ENCODE measurements around the gene TEKTIP1. TPM values are rescaled to one million over a fixed set of nuclear protein-coding genes. Genes with fewer than 3 reads are reported as not detected.

TEKTIP1 gene
- total RNA-seq, 2 donors from 2014 or later, result 0.41 to 5.3 TPM

GRCh38 chr19:3544058-3544376, 5.0 kb downstream of the TEKTIP1 start:
- no peak for DNase-seq (ENCODE audit: low spot score)
- intact Hi-C loops (cut with DNase I), result no loop called here
- H3K4me1 ChIP-seq (replicated peaks), result no peaks in the 10 kb centered on the region
- no peak overlapping the region for H3K27ac ChIP-seq
- H3K36me3 ChIP-seq, result no peaks in the 10 kb centered on the region
- no peak overlapping the region for H3K4me3 ChIP-seq
- TF ChIP-seq POLR2A (IDR thresholded peaks at IDR 0.05) (no peak), POLR2AphosphoS5 (IDR thresholded peaks at IDR 0.05) (no peak)
- TF ChIP-seq, protein P1, sequence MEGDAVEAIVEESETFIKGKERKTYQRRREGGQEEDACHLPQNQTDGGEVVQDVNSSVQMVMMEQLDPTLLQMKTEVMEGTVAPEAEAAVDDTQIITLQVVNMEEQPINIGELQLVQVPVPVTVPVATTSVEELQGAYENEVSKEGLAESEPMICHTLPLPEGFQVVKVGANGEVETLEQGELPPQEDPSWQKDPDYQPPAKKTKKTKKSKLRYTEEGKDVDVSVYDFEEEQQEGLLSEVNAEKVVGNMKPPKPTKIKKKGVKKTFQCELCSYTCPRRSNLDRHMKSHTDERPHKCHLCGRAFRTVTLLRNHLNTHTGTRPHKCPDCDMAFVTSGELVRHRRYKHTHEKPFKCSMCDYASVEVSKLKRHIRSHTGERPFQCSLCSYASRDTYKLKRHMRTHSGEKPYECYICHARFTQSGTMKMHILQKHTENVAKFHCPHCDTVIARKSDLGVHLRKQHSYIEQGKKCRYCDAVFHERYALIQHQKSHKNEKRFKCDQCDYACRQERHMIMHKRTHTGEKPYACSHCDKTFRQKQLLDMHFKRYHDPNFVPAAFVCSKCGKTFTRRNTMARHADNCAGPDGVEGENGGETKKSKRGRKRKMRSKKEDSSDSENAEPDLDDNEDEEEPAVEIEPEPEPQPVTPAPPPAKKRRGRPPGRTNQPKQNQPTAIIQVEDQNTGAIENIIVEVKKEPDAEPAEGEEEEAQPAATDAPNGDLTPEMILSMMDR (IDR thresholded peaks at IDR 0.05), result no peak
- no peaks in the 10 kb centered on the region for H3K27me3 ChIP-seq (replicated peaks; ENCODE audit: insufficient read depth)
- no peaks in the 10 kb centered on the region for H3K9me3 ChIP-seq
- 96% methylated on average over 5 of the region's 9 CpGs for WGBS

DNA sequence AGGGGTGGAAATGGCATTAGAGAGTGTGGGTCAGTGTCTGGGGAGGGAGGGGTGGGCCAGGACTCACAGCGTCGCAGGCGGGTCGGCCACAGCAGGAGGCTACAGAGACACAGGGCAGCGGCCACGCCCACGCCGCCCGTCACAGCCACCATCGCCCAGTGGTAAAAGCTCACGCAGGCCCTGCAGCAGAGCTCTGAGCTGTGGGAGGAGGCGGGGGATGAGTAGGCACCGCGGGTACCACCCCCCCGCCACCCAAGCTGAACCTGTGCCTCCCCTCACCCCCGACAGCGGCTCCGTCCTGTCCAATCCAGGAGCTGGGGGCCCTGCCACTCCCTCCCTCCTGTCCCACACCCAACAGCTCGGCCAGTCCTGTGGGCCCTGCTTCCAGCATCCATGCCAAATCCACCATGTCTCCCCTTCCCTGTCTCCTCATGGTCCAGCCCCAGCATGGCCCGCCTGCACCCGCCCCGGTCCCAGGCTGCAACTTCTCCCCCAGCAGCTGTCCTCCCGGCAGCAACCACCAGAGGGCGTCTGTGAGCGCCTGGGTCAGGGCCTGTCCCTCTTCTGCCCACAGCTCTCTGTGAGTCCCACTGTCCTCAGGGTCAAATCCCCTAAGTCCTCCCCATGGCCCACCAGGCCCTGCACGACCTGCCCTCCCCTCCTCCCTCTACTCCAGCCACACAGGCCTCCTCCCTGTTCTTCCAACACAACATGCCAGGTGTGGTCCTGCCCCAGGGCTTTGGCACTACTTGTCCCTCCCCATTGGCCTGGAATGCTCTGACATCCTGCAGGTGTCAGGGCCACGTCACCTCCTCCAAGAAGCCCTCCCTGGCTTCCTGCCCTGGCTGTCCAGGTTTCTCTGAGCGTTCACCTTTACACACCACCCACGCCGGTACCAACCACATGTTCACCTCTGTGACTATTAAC, 6.0 kb downstream of the TEKTIP1 start:
- no peak overlapping the region for H3K4me3 ChIP-seq
- peak; percentile 48 for DNase-seq (ENCODE audit: low spot score)
- intact Hi-C loops (cut with DNase I), result loop anchor here (5.0 kb wide), 1 partner anchor 72 kb away; no protein-coding TSS in a partner anchor
- TF ChIP-seq, protein P1 (IDR thresholded peaks at IDR 0.05), result peak; percentile 76 to 94 (median 90)
- TF ChIP-seq POLR2AphosphoS5 (IDR thresholded peaks at IDR 0.05) (peak; percentile 35), POLR2A (IDR thresholded peaks at IDR 0.05) (no peak)
- no peak overlapping the region for H3K27ac ChIP-seq
- H3K9me3 ChIP-seq, result no peaks in the 10 kb centered on the region
- no peaks in the 10 kb centered on the region for H3K4me1 ChIP-seq (replicated peaks)
- no peaks in the 10 kb centered on the region for H3K27me3 ChIP-seq (replicated peaks; ENCODE audit: insufficient read depth)
- no peaks in the 10 kb centered on the region for H3K36me3 ChIP-seq
- 57% methylated on average over 28 of the region's 30 CpGs for WGBS

- intact Hi-C loops (cut with DNase I), result loop anchor here (5.0 kb wide), 1 partner anchor 72 kb away; no protein-coding TSS in a partner anchor
- WGBS, result 73% methylated on average over 10 of the region's 10 CpGs
- no peak overlapping the region for H3K4me3 ChIP-seq
- no peaks in the 10 kb centered on the region for H3K9me3 ChIP-seq
- no peaks in the 10 kb centered on the region for H3K4me1 ChIP-seq (replicated peaks)
- DNase-seq (ENCODE audit: low spot score), result no peak
- no peaks in the 10 kb centered on the region for H3K36me3 ChIP-seq
- H3K27ac ChIP-seq, result no peak overlapping the region
- no peaks in the 10 kb centered on the region for H3K27me3 ChIP-seq (replicated peaks; ENCODE audit: insufficient read depth)
- TF ChIP-seq POLR2A (IDR thresholded peaks at IDR 0.05) (no peak), POLR2AphosphoS5 (IDR thresholded peaks at IDR 0.05) (no peak)
- TF ChIP-seq, protein P1 (IDR thresholded peaks at IDR 0.05), result no peak
These were observed 6.7 kb downstream of the TEKTIP1 start for GRCh38 chr19:3545669-3546034.

- WGBS, result 91% methylated on average over 11 of the region's 23 CpGs
- H3K27ac ChIP-seq, result no peak overlapping the region
- H3K36me3 ChIP-seq, result no peaks in the 10 kb centered on the region
- H3K4me1 ChIP-seq (replicated peaks), result no peaks in the 10 kb centered on the region
- no peak for TF ChIP-seq POLR2AphosphoS5 (IDR thresholded peaks at IDR 0.05)
- TF ChIP-seq POLR2A (IDR thresholded peaks at IDR 0.05), result no peak
- TF ChIP-seq, protein P1 (IDR thresholded peaks at IDR 0.05), result no peak
- H3K9me3 ChIP-seq, result no peaks in the 10 kb centered on the region
- H3K27me3 ChIP-seq (replicated peaks; ENCODE audit: insufficient read depth), result no peaks in the 10 kb centered on the region
- intact Hi-C loops (cut with DNase I), result loop anchor here (5.0 kb wide), 1 partner anchor 71 kb away; no protein-coding TSS in a partner anchor
- no peak for DNase-seq (ENCODE audit: low spot score)
- no peak overlapping the region for H3K4me3 ChIP-seq
These were observed 7.1 kb downstream of the TEKTIP1 start for GRCh38 chr19:3546119-3546518.
